Ovary (tissue), 3 donors: ENCODE results near the gene PLEKHJ1.

Source experiments
- EP300 ChIP-seq: sonication (generic); formaldehyde crosslinking; IDR thresholded peaks from one replicate; pipeline ENCODE4 v1.6.1; 2017; ENCODE audit warnings: antibody characterized with exemption
- POLR2A ChIP-seq: fragments of 450-650 bp; IDR thresholded peaks from one replicate; pipeline ENCODE4 v1.6.1; 2017; ENCODE audit warnings: antibody characterized with exemption, mild to moderate bottlenecking, moderate library complexity
- TF ChIP-seq, protein P1 (sequence below), 3 donors: fragments of 450-650 bp in 2 of 3; fragments of 200-600 bp in 1 of 3; IDR thresholded peaks; one replicate each; pipeline versions ENCODE4 v1.5.1 to v1.8.0; 2016 to 2022; ENCODE audit warnings: antibody characterized with exemption in 3 of 3, mild to moderate bottlenecking in 1 of 3
- donor health status: DM: no; HTN: no; CAD: no.

GRCh38 chr19:2237869-2238153 lies 1.7 kb upstream of the PLEKHJ1 start:
- TF ChIP-seq, protein P1, sequence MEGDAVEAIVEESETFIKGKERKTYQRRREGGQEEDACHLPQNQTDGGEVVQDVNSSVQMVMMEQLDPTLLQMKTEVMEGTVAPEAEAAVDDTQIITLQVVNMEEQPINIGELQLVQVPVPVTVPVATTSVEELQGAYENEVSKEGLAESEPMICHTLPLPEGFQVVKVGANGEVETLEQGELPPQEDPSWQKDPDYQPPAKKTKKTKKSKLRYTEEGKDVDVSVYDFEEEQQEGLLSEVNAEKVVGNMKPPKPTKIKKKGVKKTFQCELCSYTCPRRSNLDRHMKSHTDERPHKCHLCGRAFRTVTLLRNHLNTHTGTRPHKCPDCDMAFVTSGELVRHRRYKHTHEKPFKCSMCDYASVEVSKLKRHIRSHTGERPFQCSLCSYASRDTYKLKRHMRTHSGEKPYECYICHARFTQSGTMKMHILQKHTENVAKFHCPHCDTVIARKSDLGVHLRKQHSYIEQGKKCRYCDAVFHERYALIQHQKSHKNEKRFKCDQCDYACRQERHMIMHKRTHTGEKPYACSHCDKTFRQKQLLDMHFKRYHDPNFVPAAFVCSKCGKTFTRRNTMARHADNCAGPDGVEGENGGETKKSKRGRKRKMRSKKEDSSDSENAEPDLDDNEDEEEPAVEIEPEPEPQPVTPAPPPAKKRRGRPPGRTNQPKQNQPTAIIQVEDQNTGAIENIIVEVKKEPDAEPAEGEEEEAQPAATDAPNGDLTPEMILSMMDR (IDR thresholded peaks at IDR 0.05), result no peak
- TF ChIP-seq POLR2A, result no peak
- no peak for TF ChIP-seq EP300
